GM12892 (cell line): ENCODE measurements around the gene VKORC1L1.
"Not testable (repeated sequence)": the region's sequence is repeated elsewhere in the genome, so short reads cannot be mapped to it uniquely, and the experiment has no call there.

Experiments used
- DNase-seq: peaks from one replicate; pipeline ENCODE4 v3.0.0; 2011; ENCODE audit not compliant: insufficient read length
- FAIRE-seq: peaks from 2 replicates; lab custom pipeline; 2011; peaks lifted over from hg19 to GRCh38; lab: Jason Lieb, UNC
- POLR2A ChIP-seq: IDR thresholded peaks from 2 replicates; pipeline ENCODE4 v1.6.1; 2011; ENCODE audit warnings: low read depth, low read length, control low read depth
- POLR2AphosphoS5 ChIP-seq: IDR thresholded peaks from 2 replicates; pipeline ENCODE4 v1.6.1; 2011; ENCODE audit warnings: low read depth, low read length, control low read depth
- TAF1 ChIP-seq: IDR thresholded peaks from 2 replicates; pipeline ENCODE4 v1.6.1; 2011; ENCODE audit warnings: low read depth, mild to moderate bottlenecking, control low read depth, low read length, borderline replicate concordance

VKORC1L1 gene

DNA sequence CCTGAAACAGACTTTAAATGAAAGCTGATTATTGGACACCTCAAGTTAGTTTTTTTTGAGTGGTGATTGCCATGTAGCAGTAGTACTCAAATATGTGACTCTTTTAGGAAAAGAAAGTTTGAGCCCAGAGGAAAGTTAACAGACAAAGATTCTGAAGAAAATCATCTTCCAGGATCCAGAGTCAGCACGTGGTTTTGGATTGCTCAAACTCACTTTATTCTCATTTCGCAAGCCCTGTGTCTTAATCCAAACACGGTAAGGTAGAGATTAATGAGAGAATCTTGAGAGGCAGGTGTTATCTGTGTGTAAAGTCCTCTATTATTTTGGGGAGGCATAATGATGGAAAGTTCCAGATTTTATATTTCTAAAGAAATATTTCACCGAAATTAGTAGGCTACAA is 2.8 kb downstream of the VKORC1L1 start:
- not testable (repeated sequence) for FAIRE-seq, DNase-seq

GRCh38 chr7:65879292-65880153 is 6.6 kb downstream of the VKORC1L1 start:
- not testable (repeated sequence) for DNase-seq, FAIRE-seq

GRCh38 chr7:65880242-65880641 is 7.4 kb downstream of the VKORC1L1 start:
- not testable (repeated sequence) for FAIRE-seq, DNase-seq

DNA sequence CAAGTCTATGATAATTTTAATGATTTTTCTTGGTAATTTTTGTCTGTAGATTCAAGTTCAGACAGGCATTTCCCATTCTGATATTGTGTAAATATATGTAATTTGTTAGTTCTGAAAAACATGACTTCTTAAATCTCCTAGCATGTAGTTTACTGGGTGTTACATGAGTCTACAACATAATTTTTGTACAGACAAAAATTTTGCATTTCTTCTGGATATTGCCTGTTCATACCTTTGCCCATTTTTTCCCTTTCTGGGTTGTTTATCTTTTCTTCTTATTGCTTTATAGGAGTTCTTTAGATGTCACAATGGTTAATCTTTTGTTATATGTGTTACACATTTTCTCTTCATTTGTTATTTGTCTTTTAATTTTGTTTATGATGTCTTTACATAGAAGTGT is 12.1 kb downstream of the VKORC1L1 start:
- not testable (repeated sequence) for DNase-seq
- FAIRE-seq = peak; percentile 17

DNA sequence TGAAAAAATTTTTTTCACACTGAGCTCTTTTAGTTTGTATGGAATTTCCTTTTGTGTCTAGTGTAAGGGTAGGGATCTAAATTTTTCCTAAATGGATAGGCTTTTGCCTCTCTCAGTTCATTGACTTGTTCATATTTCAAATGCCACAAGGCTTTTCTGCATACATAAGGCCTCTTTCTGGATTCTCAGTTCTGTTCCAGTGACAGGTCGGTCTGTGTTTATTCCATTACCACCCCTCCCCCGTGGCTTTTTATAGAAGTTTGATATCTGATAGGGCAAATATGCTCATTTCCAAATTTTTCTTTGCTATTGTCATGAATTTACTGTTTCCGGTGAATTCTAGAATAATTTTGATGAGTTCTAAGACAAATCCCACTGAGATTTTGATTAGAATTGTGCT is 12.7 kb downstream of the VKORC1L1 start:
- FAIRE-seq = not testable (repeated sequence)

DNA sequence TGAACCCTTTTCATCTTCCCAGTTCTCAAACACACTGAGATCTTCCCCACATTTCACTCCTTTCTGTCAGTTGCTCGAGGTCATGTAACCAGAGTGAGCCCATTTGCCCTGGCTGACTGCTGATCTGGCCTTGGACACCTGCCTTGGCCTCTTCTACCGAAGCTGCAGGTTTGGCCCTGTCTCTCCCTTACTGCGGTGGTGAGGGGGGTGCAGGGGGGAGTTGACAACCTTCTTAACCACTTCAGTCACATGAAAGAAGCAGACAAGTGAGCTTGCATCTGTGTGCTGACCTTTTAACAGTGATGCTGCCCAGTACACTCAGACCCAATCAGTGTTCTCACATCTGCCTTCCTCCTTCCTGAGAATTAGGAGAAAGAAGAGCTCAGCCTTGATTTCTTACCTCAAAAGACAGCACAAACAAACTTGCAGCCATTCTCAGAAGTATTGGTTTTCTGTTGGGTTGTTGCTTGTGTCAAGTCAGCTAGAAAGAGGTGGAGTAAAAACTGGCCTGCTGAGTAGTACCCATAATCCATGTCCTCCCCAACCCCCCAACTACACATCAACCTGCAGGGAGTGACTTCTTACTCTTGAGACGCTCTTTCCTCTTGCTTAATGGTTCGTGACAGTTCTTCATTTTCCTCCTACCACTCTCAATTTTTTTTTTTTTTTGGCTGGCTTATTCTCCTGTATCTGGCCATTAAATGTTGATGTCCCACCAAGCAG is 15.7 kb downstream of the VKORC1L1 start:
- not testable (repeated sequence) for FAIRE-seq, DNase-seq

More for the DNA sequence above, 12.7 kb downstream of the VKORC1L1 start:
- DNase-seq = not testable (repeated sequence)

DNA sequence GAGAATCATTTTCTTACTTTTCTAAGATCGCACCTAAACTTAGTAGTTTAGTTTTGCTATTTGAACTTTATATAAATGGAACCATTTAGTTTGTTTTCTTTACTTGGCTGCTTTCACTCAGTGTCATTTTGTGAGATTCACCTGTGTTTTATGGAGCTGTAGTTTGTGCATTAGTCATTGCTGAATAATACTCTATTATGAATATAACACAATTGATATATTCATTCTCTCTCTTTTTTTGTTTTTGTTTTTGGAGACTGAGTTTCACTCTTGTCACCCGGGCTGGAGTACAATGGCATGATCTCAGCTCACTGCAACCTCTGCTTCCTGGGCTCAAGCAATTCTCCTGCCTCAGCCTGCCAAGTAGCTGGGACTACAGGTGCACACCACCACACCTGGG is 16.8 kb downstream of the VKORC1L1 start:
- FAIRE-seq, DNase-seq: not testable (repeated sequence)

DNA sequence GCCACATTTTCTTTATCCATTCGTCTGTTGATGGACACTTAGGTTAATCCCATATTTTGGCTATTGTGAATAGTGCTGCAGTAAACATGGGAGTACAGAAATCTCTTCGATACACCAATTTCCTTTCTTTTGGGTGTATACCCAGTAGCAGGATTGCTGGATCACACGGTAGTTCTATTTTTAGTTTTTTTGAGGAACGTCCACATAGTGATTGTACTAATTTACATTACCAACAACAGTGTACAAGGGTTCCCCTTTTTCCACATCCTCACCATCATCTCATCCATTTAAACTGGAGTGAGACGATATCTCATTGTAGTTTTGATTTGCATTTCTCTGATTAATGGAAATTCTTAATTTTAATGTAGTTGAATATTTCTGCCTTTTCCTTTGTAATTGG is 19.3 kb downstream of the VKORC1L1 start:
- FAIRE-seq (no peak), DNase-seq (no peak)
- no peak for TF ChIP-seq POLR2AphosphoS5
- TF ChIP-seq TAF1 = no peak
- no peak for TF ChIP-seq POLR2A

- FAIRE-seq (no peak), DNase-seq (no peak)
- TF ChIP-seq POLR2A = no peak
- TF ChIP-seq TAF1 = no peak
- TF ChIP-seq POLR2AphosphoS5 = no peak
These were observed 20.0 kb downstream of the VKORC1L1 start for GRCh38 chr7:65892835-65893234.

DNA sequence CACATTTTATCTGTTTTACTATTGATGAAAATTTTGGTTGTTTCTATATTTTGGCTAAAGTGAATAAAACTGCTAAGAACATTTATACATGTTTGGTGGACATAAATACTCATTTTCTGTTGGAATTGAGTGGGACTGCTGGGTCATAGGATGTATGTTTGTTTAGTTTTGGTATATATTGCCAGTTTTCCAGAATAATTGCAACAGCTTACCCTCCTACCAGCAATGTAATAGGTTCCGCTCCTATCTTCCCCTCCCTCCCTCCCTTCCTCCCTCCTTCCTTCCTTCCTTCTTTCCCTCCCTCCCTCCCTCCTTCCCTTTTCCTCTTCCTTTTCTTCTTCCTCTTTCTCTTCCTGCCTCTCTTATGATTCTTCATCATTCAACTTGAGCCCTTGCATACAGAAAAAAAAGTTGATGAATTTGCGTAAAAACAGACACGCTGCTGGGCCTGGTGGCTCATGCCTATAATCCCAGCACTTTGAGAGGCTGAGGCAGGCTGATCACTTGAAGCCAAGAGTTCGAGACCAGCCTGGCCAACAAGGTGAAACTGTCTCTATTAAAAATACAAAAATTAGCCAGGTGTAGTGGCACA is 23.5 kb downstream of the VKORC1L1 start:
- no peak for FAIRE-seq
- no peak for TF ChIP-seq POLR2A
- no peak for TF ChIP-seq POLR2AphosphoS5
- TF ChIP-seq TAF1 = no peak

DNA sequence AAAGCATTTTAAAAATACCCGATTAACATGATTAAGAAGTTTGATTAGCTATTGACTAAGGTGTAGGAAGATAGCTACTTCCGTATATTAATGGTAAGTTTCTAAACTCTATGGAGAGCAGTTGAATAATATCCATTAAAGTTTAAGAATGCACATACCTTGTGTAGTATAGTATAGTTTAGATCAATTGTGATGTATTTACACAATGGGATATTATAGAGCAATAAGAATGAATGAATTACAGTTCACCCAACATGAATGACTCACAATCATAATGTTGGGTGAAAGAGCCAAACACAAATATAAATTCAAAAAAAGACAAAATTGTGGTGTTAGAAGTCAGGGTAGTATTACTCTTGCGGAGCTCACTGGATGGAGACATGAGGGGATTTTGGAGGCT is 24.4 kb downstream of the VKORC1L1 start:
- DNase-seq = not testable (repeated sequence)
- peak; percentile 83 for FAIRE-seq

More for the DNA sequence above, 23.5 kb downstream of the VKORC1L1 start:
- DNase-seq = no peak

DNA sequence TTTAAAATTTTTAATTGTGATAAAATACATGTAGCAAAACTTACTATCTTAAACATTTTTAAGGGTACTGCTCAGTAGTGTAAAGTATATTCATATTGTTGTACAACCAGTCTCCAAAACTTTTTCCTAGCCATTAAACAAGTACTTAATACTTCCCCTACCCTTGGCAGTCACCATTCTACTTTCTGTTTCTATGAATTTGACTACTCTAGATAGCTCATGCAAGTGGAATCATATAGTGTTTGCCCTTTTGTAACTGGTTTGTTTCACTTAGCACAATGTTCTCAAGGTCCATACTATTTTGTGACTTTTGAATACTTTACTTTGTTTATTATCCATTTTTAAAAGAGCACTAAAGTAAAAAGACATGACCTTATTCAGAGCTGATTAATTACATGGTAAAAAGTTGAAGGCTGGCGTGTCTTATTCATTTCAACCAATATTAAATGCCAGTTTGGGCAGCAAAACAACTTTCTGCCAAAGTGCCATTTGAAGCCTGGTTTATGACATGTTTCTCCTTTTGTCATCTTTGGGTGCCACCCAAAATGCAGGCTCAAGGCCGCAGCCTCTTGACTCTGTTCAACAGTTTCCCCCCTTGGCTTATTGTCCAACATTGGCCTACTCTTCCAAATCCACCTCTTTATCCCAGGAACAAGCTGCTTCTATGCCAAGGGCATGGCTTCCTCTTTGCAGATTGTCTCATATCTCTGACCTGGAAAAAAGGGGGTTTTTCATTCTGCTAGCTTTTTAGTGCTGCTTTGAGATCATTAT is 26.0 kb downstream of the VKORC1L1 start:
- not testable (repeated sequence) for FAIRE-seq, DNase-seq

GRCh38 chr7:65902306-65902705 is 29.4 kb downstream of the VKORC1L1 start:
- FAIRE-seq = no peak
- TF ChIP-seq POLR2AphosphoS5 (no peak), TAF1 (no peak), POLR2A (no peak)
- DNase-seq = no peak
